H9 (cell line): ENCODE data around the gene SLC35F2. TPM values are rescaled to one million over a fixed set of nuclear protein-coding genes. Genes with fewer than 3 reads are reported as not detected.

Source experiments
- DNase-seq: peaks from one replicate; pipeline ENCODE4 v3.0.0-alpha.2; 2017
- H2AFZ ChIP-seq: one replicate; pipeline ENCODE4 v1.6.1; 2013; ENCODE audit warnings: mild to moderate bottlenecking, low read length, control low read depth, moderate library complexity
- H2AK5ac ChIP-seq: 2 replicates; pipeline ENCODE4 v1.6.1; 2013; ENCODE audit warnings: low read length, control low read depth, mixed read lengths; ENCODE audit not compliant: insufficient read length
- H2BK120ac ChIP-seq: one replicate; pipeline ENCODE4 v1.6.1; 2013; ENCODE audit warnings: low read depth, mild to moderate bottlenecking, low read length, control low read depth, inconsistent platforms; ENCODE audit not compliant: poor library complexity, severe bottlenecking
- H2BK12ac ChIP-seq: 2 replicates; pipeline ENCODE4 v1.6.1; 2013; ENCODE audit warnings: low read length, control low read depth, mixed read lengths, low read depth; ENCODE audit not compliant: insufficient read length
- H2BK15ac ChIP-seq: 2 replicates; pipeline ENCODE4 v1.6.1; 2013; ENCODE audit warnings: low read depth, low read length, control low read depth
- H2BK20ac ChIP-seq: one replicate; pipeline ENCODE4 v1.6.1; 2013; ENCODE audit warnings: low read depth, mild to moderate bottlenecking, low read length, control low read depth, inconsistent platforms; ENCODE audit not compliant: poor library complexity, severe bottlenecking
- H2BK5ac ChIP-seq: 2 replicates; pipeline ENCODE4 v1.6.1; 2013; ENCODE audit warnings: low read length, control low read depth, mixed read lengths; ENCODE audit not compliant: insufficient read length
- H3K14ac ChIP-seq: 2 replicates; pipeline ENCODE4 v1.6.1; 2013; ENCODE audit warnings: low read length, control low read depth; ENCODE audit not compliant: insufficient read depth
- H3K18ac ChIP-seq: 2 replicates; pipeline ENCODE4 v1.6.1; 2013; ENCODE audit warnings: low read depth, mild to moderate bottlenecking, mixed read lengths, low read length, control low read depth; ENCODE audit not compliant: insufficient read length
- H3K23ac ChIP-seq: 2 replicates; pipeline ENCODE4 v1.6.1; 2013; ENCODE audit warnings: low read length, control low read depth, mixed read lengths, low read depth; ENCODE audit not compliant: insufficient read length
- H3K23me2 ChIP-seq: 2 replicates; pipeline ENCODE4 v1.6.1; 2013; ENCODE audit warnings: low read depth, mild to moderate bottlenecking, mixed read lengths, low read length, control low read depth; ENCODE audit not compliant: insufficient read length, poor library complexity, severe bottlenecking
- H3K27ac ChIP-seq: 2 replicates; pipeline ENCODE4 v1.5.1; 2013; ENCODE audit warnings: low read length, control low read depth, mixed read lengths, low read depth; ENCODE audit not compliant: insufficient read length
- H3K27me3 ChIP-seq: 2 replicates; pipeline ENCODE4 v1.6.1; 2013; ENCODE audit warnings: low read length, control low read depth, inconsistent platforms; ENCODE audit not compliant: insufficient read depth
- H3K4ac ChIP-seq: 2 replicates; pipeline ENCODE4 v1.6.1; 2013; ENCODE audit warnings: low read depth, mild to moderate bottlenecking, control low read depth, inconsistent platforms, low read length, moderate library complexity
- H3K4me1 ChIP-seq: 2 replicates; pipeline ENCODE4 v1.6.1; 2013; ENCODE audit warnings: low read length, control low read depth, inconsistent platforms; ENCODE audit not compliant: insufficient read depth
- H3K4me2 ChIP-seq: 2 replicates; pipeline ENCODE4 v1.6.1; 2013; ENCODE audit warnings: low read length, control low read depth, mixed read lengths; ENCODE audit not compliant: insufficient read length, insufficient read depth
- H3K56ac ChIP-seq: 2 replicates; pipeline ENCODE4 v1.6.1; 2013; ENCODE audit warnings: low read depth, mild to moderate bottlenecking, mixed read lengths, low read length, control low read depth; ENCODE audit not compliant: insufficient read length
- H3K79me1 ChIP-seq: 2 replicates; pipeline ENCODE4 v1.6.1; 2013; ENCODE audit warnings: low read depth, mild to moderate bottlenecking, moderate library complexity, low read length, control low read depth, inconsistent platforms; ENCODE audit not compliant: insufficient read depth, poor library complexity, severe bottlenecking
- H3K79me2 ChIP-seq: 2 replicates; pipeline ENCODE4 v1.6.1; 2013; ENCODE audit warnings: low read length, control low read depth, inconsistent platforms; ENCODE audit not compliant: insufficient read depth
- H3K9ac ChIP-seq: 2 replicates; pipeline ENCODE4 v1.6.1; 2013; ENCODE audit warnings: low read length, control low read depth, mixed read lengths; ENCODE audit not compliant: insufficient read length; ENCODE audit errors: extremely low read depth
- H3K9me3 ChIP-seq: one replicate; pipeline ENCODE4 v1.6.1; 2013; ENCODE audit warnings: low read depth, low read length, inconsistent platforms; ENCODE audit not compliant: control insufficient read depth
- H3T11ph ChIP-seq: one replicate; pipeline ENCODE4 v1.6.1; 2013; ENCODE audit warnings: mild to moderate bottlenecking, low read length, control low read depth, inconsistent platforms
- H4K20me1 ChIP-seq: one replicate; pipeline ENCODE4 v1.6.1; 2013; ENCODE audit not compliant: control insufficient read depth, insufficient read length, insufficient read depth
- H4K5ac ChIP-seq: 2 replicates; pipeline ENCODE4 v1.6.1; 2013; ENCODE audit warnings: low read depth, mild to moderate bottlenecking, mixed read lengths, low read length, control low read depth; ENCODE audit not compliant: insufficient read length
- H4K8ac ChIP-seq: replicated peaks from 2 replicates; pipeline ENCODE4 v1.6.1; 2013; ENCODE audit warnings: low read length, control low read depth, mixed read lengths, low read depth; ENCODE audit not compliant: insufficient read length
- H4K91ac ChIP-seq: 2 replicates; pipeline ENCODE4 v1.6.1; 2013; ENCODE audit warnings: low read depth, mild to moderate bottlenecking, moderate library complexity, mixed read lengths, low read length, control low read depth; ENCODE audit not compliant: insufficient read length
- H3K27ac Mint-ChIP-seq, 3 experiments: 2 replicates in 2 of 3; 3 replicates in 1 of 3; pipeline ENCODE4 v1.8.0; 2020 to 2021; ENCODE audit warnings: mixed read lengths in 3 of 3, mild to moderate bottlenecking in 1 of 3, moderate library complexity in 1 of 3
- H3K27me3 Mint-ChIP-seq: 2 replicates; pipeline ENCODE4 v1.8.0; 2021; ENCODE audit warnings: low read depth, mild to moderate bottlenecking, moderate library complexity, mixed read lengths
- H3K36me3 Mint-ChIP-seq, 3 experiments: 2 replicates in 2 of 3; 3 replicates in 1 of 3; pipeline ENCODE4 v1.8.0; 2020 to 2021; ENCODE audit warnings: low read depth in 3 of 3, mixed read lengths in 3 of 3; ENCODE audit not compliant: insufficient read depth in 1 of 3
- H3K4me1 Mint-ChIP-seq, 2 experiments: 2 replicates each; pipeline ENCODE4 v1.8.0; 2020; ENCODE audit warnings: mixed read lengths in 2 of 2
- H3K4me3 Mint-ChIP-seq, 2 experiments: 2 replicates in 1 of 2; 3 replicates in 1 of 2; pipeline ENCODE4 v1.8.0; 2020 to 2021; ENCODE audit warnings: mild to moderate bottlenecking in 2 of 2, mixed read lengths in 2 of 2, moderate library complexity in 1 of 2
- H3K9me3 Mint-ChIP-seq, 2 experiments: 2 replicates in 1 of 2; 3 replicates in 1 of 2; pipeline ENCODE4 v1.8.0; 2020; ENCODE audit warnings: mild to moderate bottlenecking in 2 of 2, mixed read lengths in 2 of 2, moderate library complexity in 1 of 2
- WGBS: extraction: QIAGEN DNeasy Blood & Tissue Kit; methylation state at CpG from one replicate; pipeline ENCODE4 v1.1.7; 2013; ENCODE audit warnings: missing lambda C conversion rate, low lambda C conversion rate, mixed read lengths; ENCODE audit not compliant: insufficient read length; ENCODE audit errors: extremely low coverage; 5-methylcytosine and 5-hydroxymethylcytosine counted together
- total RNA-seq: library from RNA; stranded (reverse); gene quantifications from 2 replicates; pipeline ENCODE4 v1.2.1, GENCODE V29; 2021
- TF ChIP-seq, protein P1 (sequence below): fragments of 200-600 bp; sonication (generic); conservative IDR thresholded peaks from 3 replicates; pipeline ENCODE4 v1.8.0; 2021; ENCODE audit warnings: antibody characterized with exemption, mild to moderate bottlenecking

SLC35F2 gene
- total RNA-seq, 1 experiment from 2014 or later: 24.0 TPM

GRCh38 chr11:107791343-107792048, 67.1 kb downstream of the SLC35F2 start:
- no peaks in the 10 kb centered on the region for H3K9me3 Mint-ChIP-seq

More at GRCh38 chr11:107791343-107792048, 67.1 kb downstream of the SLC35F2 start:
- H3K79me2 ChIP-seq: no peaks in the 10 kb centered on the region
- no peaks in the 10 kb centered on the region for H3K79me1 ChIP-seq
- Mint-ChIP-seq H3K27me3 (no peaks in the 10 kb centered on the region), H3K4me3 (no peak overlapping the region), H3K36me3 (peaks cover 7 to 38% (median 30%) of the 10 kb centered on the region in 3 experiments; a peak in 6 of 7 replicates), H3K4me1 (peaks cover 5 to 11% of the 10 kb centered on the region in 2 experiments), H3K27ac (peak overlapping the region in 2 of 3 experiments; percentile 43 to 88; a peak in 4 of 7 replicates)
- no CpG with 5 or more reads among the region's 10 CpGs for WGBS
- no peak overlapping the region for H3K9ac ChIP-seq
- H2BK5ac ChIP-seq: no peak overlapping the region
- H3K56ac ChIP-seq: no peak overlapping the region
- H2BK120ac ChIP-seq: no peak overlapping the region
- H3T11ph ChIP-seq: no peak overlapping the region
- no peak overlapping the region for H3K4me2 ChIP-seq
- no peak overlapping the region for H2BK12ac ChIP-seq
- no peak overlapping the region for H2AK5ac ChIP-seq
- no peak overlapping the region for H2BK15ac ChIP-seq
- H4K20me1 ChIP-seq: no peaks in the 10 kb centered on the region
- no peak overlapping the region for H4K8ac ChIP-seq
- no peak overlapping the region for H4K91ac ChIP-seq
- no peak for DNase-seq
- no peaks in the 10 kb centered on the region for H3K23me2 ChIP-seq
- H3K4me1 ChIP-seq: no peaks in the 10 kb centered on the region
- TF ChIP-seq, protein P1, sequence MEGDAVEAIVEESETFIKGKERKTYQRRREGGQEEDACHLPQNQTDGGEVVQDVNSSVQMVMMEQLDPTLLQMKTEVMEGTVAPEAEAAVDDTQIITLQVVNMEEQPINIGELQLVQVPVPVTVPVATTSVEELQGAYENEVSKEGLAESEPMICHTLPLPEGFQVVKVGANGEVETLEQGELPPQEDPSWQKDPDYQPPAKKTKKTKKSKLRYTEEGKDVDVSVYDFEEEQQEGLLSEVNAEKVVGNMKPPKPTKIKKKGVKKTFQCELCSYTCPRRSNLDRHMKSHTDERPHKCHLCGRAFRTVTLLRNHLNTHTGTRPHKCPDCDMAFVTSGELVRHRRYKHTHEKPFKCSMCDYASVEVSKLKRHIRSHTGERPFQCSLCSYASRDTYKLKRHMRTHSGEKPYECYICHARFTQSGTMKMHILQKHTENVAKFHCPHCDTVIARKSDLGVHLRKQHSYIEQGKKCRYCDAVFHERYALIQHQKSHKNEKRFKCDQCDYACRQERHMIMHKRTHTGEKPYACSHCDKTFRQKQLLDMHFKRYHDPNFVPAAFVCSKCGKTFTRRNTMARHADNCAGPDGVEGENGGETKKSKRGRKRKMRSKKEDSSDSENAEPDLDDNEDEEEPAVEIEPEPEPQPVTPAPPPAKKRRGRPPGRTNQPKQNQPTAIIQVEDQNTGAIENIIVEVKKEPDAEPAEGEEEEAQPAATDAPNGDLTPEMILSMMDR: no peak
- no peak overlapping the region for H2BK20ac ChIP-seq
- H3K4ac ChIP-seq: no peak overlapping the region
- no peak overlapping the region for H3K18ac ChIP-seq
- H4K5ac ChIP-seq: no peak overlapping the region
- no peak overlapping the region for H3K14ac ChIP-seq
- no peak overlapping the region for H2AFZ ChIP-seq
- no peaks in the 10 kb centered on the region for H3K27me3 ChIP-seq
- no peaks in the 10 kb centered on the region for H3K9me3 ChIP-seq
- H3K23ac ChIP-seq: no peak overlapping the region
- H3K27ac ChIP-seq: no peak overlapping the region
